WTC11 (cell line): ENCODE measurements around the gene UCKL1. TPM values are rescaled to one million over a fixed set of nuclear protein-coding genes. Genes with fewer than 3 reads are reported as not detected.

ENCODE experiments used
- ATAC-seq: fragments of 200-7000 bp; cut with Tn5 transposase; 2 replicates; pipeline ENCODE4 v1.10.0; 2021; ENCODE audit warnings: mild to moderate bottlenecking, moderate library complexity
- CTCF ChIA-PET: fragments of 300-600 bp; sonication (Branson Sonifier 250); formaldehyde crosslinking; loops from one replicate; lab custom pipeline; 2021; ENCODE audit warnings: antibody characterized with exemption; lab: Charles Lee
- POLR2A ChIA-PET: fragments of 350-600 bp; sonication (Branson Sonifier 250); formaldehyde crosslinking; loops from one replicate; lab custom pipeline; 2021; ENCODE audit warnings: antibody characterized with exemption; lab: Charles Lee
- DNase-seq: peaks from one replicate; pipeline ENCODE4 v3.0.0; 2021; ENCODE audit warnings: low spot score
- H3K27ac Mint-ChIP-seq: 2 replicates; pipeline ENCODE4 v1.8.0; 2021; ENCODE audit warnings: mixed read lengths
- H3K27me3 Mint-ChIP-seq: 2 replicates; pipeline ENCODE4 v1.8.0; 2021; ENCODE audit warnings: low read depth, mild to moderate bottlenecking, moderate library complexity, mixed read lengths
- H3K36me3 Mint-ChIP-seq: 2 replicates; pipeline ENCODE4 v1.8.0; 2021; ENCODE audit warnings: mixed read lengths
- H3K4me1 Mint-ChIP-seq: 2 replicates; pipeline ENCODE4 v1.8.0; 2022; ENCODE audit warnings: mixed read lengths
- H3K4me3 Mint-ChIP-seq: 2 replicates; pipeline ENCODE4 v1.8.0; 2021; ENCODE audit warnings: mild to moderate bottlenecking, moderate library complexity, mixed read lengths
- H3K9me3 Mint-ChIP-seq: 2 replicates; pipeline ENCODE4 v1.8.0; 2021; ENCODE audit warnings: mixed read lengths
- ATF2 ChIP-seq: sonication (generic); formaldehyde crosslinking; IDR thresholded peaks from 2 replicates; pipeline ENCODE4 v1.8.1; 2022; ENCODE audit warnings: low read depth, missing genetic modification reagents, borderline replicate concordance
- EMX1 ChIP-seq: fragments of 250-450 bp; sonication (Bioruptor Pico); IDR thresholded peaks from 2 replicates; pipeline ENCODE4 v1.8.0; 2021; ENCODE audit warnings: mild to moderate bottlenecking
- FOXK1 ChIP-seq: sonication (generic); formaldehyde crosslinking; IDR thresholded peaks from 2 replicates; pipeline ENCODE4 v1.8.0; 2022; ENCODE audit warnings: mild to moderate bottlenecking, moderate library complexity, missing genetic modification reagents
- GTF2I ChIP-seq: fragments of 250-450 bp; sonication (Bioruptor Pico); conservative IDR thresholded peaks from 2 replicates; pipeline ENCODE4 v1.4.0; 2021; ENCODE audit warnings: mild to moderate bottlenecking
- HMGXB4 ChIP-seq: sonication (generic); formaldehyde crosslinking; IDR thresholded peaks from 2 replicates; pipeline ENCODE4 v1.8.1; 2023; ENCODE audit warnings: mild to moderate bottlenecking, moderate library complexity, missing genetic modification reagents
- SOX15 ChIP-seq: fragments of 250-450 bp; sonication (Bioruptor Pico); IDR thresholded peaks from 2 replicates; pipeline ENCODE4 v1.9.0; 2021; ENCODE audit warnings: mild to moderate bottlenecking
- ZNF121 ChIP-seq: sonication (generic); formaldehyde crosslinking; IDR thresholded peaks from 2 replicates; pipeline ENCODE4 v1.8.0; 2023; ENCODE audit warnings: missing genetic modification reagents
- ZNF423 ChIP-seq: fragments of 250-450 bp; sonication (Bioruptor Pico); IDR thresholded peaks from 2 replicates; pipeline ENCODE4 v2.1.2; 2022; ENCODE audit warnings: mild to moderate bottlenecking, moderate library complexity
- ZNF425 ChIP-seq: fragments of 250-450 bp; sonication (Bioruptor Pico); conservative IDR thresholded peaks from 2 replicates; pipeline ENCODE4 v1.9.0; 2021; ENCODE audit warnings: mild to moderate bottlenecking
- total RNA-seq: library from RNA; stranded (reverse); gene quantifications from 3 replicates; pipeline ENCODE4 v1.2.3, GENCODE V29; 2021
- TF ChIP-seq, protein P1 (sequence below): sonication (generic); formaldehyde crosslinking; IDR thresholded peaks from 2 replicates; pipeline ENCODE4 v1.8.1; 2023; ENCODE audit warnings: mild to moderate bottlenecking, missing genetic modification reagents, borderline replicate concordance
- TF ChIP-seq, protein P2 (sequence below): sonication (generic); formaldehyde crosslinking; IDR thresholded peaks from 2 replicates; pipeline ENCODE4 v1.8.0; 2023; ENCODE audit warnings: missing genetic modification reagents

The UCKL1 gene
- total RNA-seq, 1 experiment from 2014 or later, result 51.2 TPM

GRCh38 chr20:63940472-63941266 lies 15.5 kb downstream of the UCKL1 start (continued):
- no peak for TF ChIP-seq ATF2 (CRISPR knock-in tag)
- TF ChIP-seq, all 79 proteins: peak for 0

- ATAC-seq, result no peak
- no peak overlapping the region for H3K27ac Mint-ChIP-seq
- peaks cover 6% of the 10 kb centered on the region for H3K4me1 Mint-ChIP-seq
- peaks cover 2% of the 10 kb centered on the region; the same call in 1 of the 2 replicates for H3K36me3 Mint-ChIP-seq
- DNase-seq, result no peak
- POLR2A ChIA-PET, result interaction anchor here (1.3 kb wide), 1 partner anchor 16 kb away, joined by 4 read pairs; the partner anchor contains the start of gene UCKL1
- H3K4me3 Mint-ChIP-seq, result peak overlapping the region; percentile 59
- TF ChIP-seq FOXK1 (CRISPR knock-in tag) (no peak), ZNF121 (no peak), HMGXB4 (CRISPR knock-in tag) (no peak), GTF2I (no peak), SOX15 (CRISPR knock-in tag) (no peak), EMX1 (CRISPR knock-in tag) (no peak), ZNF425 (CRISPR knock-in tag) (no peak), ZNF423 (no peak)
- TF ChIP-seq, protein P1, sequence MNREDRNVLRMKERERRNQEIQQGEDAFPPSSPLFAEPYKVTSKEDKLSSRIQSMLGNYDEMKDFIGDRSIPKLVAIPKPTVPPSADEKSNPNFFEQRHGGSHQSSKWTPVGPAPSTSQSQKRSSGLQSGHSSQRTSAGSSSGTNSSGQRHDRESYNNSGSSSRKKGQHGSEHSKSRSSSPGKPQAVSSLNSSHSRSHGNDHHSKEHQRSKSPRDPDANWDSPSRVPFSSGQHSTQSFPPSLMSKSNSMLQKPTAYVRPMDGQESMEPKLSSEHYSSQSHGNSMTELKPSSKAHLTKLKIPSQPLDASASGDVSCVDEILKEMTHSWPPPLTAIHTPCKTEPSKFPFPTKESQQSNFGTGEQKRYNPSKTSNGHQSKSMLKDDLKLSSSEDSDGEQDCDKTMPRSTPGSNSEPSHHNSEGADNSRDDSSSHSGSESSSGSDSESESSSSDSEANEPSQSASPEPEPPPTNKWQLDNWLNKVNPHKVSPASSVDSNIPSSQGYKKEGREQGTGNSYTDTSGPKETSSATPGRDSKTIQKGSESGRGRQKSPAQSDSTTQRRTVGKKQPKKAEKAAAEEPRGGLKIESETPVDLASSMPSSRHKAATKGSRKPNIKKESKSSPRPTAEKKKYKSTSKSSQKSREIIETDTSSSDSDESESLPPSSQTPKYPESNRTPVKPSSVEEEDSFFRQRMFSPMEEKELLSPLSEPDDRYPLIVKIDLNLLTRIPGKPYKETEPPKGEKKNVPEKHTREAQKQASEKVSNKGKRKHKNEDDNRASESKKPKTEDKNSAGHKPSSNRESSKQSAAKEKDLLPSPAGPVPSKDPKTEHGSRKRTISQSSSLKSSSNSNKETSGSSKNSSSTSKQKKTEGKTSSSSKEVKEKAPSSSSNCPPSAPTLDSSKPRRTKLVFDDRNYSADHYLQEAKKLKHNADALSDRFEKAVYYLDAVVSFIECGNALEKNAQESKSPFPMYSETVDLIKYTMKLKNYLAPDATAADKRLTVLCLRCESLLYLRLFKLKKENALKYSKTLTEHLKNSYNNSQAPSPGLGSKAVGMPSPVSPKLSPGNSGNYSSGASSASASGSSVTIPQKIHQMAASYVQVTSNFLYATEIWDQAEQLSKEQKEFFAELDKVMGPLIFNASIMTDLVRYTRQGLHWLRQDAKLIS, result no peak
- TF ChIP-seq, protein P2, sequence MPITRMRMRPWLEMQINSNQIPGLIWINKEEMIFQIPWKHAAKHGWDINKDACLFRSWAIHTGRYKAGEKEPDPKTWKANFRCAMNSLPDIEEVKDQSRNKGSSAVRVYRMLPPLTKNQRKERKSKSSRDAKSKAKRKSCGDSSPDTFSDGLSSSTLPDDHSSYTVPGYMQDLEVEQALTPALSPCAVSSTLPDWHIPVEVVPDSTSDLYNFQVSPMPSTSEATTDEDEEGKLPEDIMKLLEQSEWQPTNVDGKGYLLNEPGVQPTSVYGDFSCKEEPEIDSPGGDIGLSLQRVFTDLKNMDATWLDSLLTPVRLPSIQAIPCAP, result no peak
- no peaks in the 10 kb centered on the region for H3K27me3 Mint-ChIP-seq
- no peaks in the 10 kb centered on the region for H3K9me3 Mint-ChIP-seq
- CTCF ChIA-PET, result interaction anchor here (1.2 to 3.6 kb wide), 3 partner anchors 34 to 164 kb away, joined by 3 to 19 read pairs (median 8); partner anchors contain the start of genes PRPF6 and SAMD10
Observed at GRCh38 chr20:63940071-63940471, 16.1 kb downstream of the UCKL1 start.
